NOMO-1 treated with dmso at 0.1 percent for 144 hours (cell line): ENCODE data around the gene DAAM1.

Experiments used
- DNase-seq: peaks from one replicate; lab custom pipeline; 2025; ENCODE audit not compliant: unreplicated experiment; lab: John Stamatoyannopoulos, UW

DAAM1 gene

DNA sequence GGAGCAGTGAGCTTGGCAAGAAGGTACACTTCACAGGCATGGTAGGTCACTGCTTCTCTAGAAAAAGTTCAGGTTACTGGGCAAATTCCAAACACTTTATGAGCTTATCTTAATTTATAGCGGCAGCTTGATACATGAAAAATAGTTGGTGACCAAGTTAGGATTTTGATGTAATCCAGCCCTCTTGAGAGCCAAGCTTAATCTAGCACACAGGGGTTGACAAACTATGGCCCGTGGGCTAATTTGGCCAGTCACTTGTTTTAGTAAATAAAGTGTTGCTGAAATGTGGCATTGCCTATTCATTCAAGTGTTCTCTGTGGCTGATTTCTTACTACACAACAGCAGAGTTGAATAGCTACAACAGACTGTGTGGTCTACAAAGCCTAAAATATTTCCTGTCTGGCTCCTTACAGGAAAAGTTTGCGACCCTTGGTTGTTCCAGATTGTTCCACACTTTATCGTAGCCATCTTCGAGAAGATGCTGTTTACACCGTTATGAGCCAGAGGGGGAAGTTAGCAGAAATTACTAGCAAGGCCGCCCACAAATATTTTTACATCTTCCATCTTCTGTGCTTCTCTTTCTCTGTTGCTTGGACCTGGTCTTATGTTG is 120.9 kb downstream of the DAAM1 start:
- no peak for DNase-seq

DNA sequence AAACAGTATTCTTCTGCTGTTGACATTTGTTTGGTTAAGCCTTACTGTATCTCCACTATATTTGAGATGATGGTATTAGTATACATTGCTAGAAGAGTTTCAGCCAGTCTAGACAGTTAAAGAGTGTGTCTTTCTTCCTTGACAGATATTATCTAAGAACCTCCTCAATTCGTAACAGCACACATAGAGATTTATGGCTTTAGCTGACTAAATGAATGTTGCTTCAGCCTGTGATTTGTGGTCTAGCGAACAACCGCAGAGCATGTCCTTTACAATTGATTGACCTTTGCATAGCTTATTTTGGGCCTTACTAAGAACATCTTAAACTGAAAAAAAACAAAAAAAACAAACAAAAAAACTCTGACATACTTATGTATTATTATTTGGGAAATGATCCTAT is 122.2 kb downstream of the DAAM1 start:
- peak; percentile 41 for DNase-seq

GRCh38 chr14:59311723-59312122 is 123.3 kb downstream of the DAAM1 start:
- DNase-seq = no peak

DNA sequence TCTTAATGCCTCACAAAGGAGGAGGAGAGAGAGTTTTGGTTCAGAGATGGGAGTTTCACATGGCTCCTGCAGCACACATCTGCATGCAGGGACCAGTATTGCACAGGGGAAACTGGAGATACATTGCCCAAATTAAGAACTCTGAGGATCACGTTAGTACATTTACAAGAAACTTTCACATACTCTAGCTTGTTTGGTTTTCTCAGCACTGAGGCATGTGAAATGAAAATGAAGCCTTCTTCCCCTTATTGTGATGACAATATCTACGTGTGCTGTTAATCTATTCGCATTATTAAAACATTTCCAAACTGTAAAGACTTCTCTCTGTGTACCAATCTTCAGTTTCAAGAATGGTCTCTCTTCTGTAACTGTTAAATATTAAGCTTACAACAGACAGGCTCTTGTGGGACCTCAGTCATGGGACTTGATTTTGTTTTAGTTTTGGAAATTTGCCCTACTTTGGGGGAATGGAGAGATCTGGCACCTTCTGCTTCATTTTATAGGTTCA is 124.7 kb downstream of the DAAM1 start:
- DNase-seq = no peak

- no peak for DNase-seq
Measured at GRCh38 chr14:59313658-59314608, 125.5 kb downstream of the DAAM1 start.

- no peak for DNase-seq
Measured at GRCh38 chr14:59314953-59315599, 126.6 kb downstream of the DAAM1 start.

GRCh38 chr14:59316151-59316830 is 127.8 kb downstream of the DAAM1 start:
- no peak for DNase-seq

DNA sequence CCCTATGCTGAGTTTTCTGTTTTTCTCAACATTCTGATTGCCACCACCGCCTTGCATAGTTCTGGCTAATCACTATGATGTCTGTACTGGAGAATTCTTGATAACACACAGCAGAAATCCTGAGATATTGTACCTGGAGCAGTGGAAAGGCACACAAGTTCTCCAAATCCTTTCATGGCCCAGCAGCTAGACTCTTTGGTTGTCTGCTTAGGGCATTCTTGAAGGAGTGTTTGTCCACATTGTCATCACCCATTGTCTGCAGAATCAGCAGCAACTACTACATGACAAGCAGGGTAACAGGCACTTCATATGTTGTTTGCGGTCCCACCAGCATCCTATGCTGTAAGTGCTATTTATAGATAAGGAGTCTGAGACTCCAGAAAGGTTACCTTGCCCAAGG is 128.9 kb downstream of the DAAM1 start:
- DNase-seq = no peak

DNA sequence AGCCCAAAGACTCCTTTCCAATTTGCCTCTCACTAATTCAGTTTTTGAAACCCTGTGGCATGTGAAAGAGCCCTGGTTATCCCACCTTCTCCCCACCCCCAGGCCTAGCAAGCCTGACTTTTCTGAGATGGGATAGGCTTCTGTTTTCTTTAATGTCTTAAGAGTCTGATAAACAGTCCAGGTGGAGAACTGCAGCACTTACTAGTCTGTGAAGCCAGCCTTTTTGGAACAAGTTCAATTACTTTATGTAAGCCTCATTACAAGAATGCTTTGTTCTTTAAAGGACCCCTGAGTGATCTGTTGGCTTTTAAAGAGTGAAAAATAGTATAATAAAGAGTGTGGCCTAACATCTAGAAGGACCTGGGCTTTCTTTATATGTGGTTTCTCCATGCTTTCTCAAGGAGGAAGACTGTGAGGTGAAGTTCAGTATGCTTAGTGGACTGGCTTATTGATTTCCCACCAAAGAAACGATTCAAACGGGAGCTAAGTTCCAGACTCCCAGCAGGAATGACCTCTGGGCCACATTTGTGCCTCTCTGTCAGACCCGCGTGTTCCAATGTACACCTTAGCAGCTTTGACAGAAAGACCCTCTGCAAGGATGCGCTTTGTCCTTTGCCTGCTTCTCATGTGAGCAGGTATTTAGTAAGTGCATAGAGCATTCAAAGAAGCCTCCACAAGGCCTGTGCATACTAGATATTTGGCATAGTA is 129.5 kb downstream of the DAAM1 start:
- no peak for DNase-seq

DNA sequence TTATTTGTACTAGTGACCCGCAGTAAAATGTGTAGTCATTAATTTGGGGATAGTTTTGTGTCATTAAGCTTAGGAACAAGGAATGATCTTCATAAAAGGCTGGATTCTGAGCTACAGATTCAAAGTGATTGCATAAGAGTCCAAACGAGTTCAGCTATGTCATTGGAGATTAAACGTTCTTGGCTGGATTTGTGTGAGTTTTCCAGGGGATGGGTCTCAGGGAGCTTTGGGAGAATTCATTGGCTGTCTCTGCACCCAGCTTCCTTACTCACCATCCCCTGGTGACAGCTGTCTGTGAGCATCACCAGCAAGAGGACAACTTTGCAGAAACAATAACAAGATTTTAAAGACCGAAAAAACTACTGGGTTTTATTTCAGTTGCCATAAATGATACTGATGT is 130.4 kb downstream of the DAAM1 start:
- DNase-seq = no peak

DNA sequence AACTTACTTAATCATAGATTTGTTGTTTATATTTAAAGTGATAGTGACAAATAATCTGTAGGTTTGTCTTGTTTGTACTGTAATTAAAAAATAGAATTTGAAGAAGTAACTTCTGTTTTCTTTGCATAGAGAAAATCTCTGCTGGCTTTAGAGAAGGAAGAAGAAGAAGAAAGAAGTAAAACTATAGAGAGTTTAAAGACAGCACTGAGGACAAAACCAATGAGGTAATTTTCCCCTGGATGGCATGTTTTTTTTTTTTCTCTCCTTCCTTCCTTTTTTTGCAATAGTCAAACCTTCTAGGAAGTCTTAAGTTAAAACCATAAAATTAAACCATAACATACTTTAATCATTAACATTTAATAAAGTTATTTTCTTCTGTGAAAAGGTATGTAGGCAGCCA is 131.9 kb downstream of the DAAM1 start:
- DNase-seq = peak; percentile 25

GRCh38 chr14:59320763-59321625 is 132.5 kb downstream of the DAAM1 start:
- no peak for DNase-seq

DNA sequence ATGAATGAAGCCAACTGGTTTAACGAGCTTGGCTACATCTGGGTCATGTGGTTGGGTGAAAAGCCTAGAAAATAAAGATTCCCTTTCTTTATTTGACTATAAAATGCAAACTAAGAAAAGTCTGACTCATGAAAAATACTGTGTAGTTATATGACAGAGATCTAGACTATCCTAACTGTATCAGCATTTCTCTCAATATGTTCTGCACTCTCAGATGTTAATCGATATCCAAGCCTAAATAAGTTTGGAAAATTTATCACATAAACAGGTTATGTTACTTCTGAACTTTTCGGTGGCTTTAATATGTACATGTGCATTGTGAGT is 133.1 kb downstream of the DAAM1 start:
- no peak for DNase-seq

GRCh38 chr14:59325906-59326305 is 137.4 kb downstream of the DAAM1 start:
- DNase-seq = no peak

- DNase-seq = no peak
Measured at GRCh38 chr14:59328454-59328853, 140.0 kb downstream of the DAAM1 start.

GRCh38 chr14:59330455-59330854 is 142.0 kb downstream of the DAAM1 start:
- no peak for DNase-seq

DNA sequence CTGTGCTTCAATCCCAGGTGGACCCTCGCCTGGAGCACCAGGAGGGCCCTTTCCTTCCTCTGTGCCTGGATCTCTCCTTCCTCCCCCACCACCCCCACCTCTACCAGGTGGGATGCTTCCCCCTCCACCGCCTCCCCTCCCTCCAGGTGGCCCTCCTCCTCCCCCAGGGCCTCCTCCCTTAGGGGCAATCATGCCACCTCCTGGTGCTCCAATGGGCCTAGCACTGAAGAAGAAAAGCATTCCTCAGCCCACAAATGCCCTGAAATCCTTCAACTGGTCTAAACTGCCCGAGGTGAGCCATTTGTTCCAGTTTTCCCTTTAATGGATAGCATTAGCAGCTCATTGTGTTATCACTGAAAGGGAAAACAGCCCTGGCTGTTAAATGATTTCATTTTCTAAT is 142.8 kb downstream of the DAAM1 start:
- DNase-seq = no peak

- DNase-seq = no peak
Measured at GRCh38 chr14:59332727-59333126, 144.3 kb downstream of the DAAM1 start.

DNA sequence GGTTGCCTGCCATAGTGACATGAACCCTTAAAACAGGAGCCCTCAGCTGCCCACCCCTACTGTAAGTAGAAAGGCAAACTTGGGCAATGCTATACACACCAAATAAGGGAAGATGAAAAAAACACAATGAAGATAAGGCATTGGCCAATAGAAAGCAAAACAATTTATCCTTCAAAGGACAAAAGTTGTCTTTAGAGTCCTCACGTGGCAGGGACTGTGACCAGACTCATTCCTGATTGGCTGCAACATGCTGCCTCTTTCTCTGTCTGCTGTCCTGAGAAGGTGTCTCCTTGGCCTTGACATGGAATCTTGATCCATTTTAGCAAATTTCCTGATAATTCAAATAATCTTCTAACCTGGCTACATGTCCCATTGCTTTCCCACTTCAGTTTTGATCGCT is 144.8 kb downstream of the DAAM1 start:
- no peak for DNase-seq

- no peak for DNase-seq
Measured at GRCh38 chr14:59333668-59334067, 145.2 kb downstream of the DAAM1 start.
